Activated gamma-delta T cell treated with anti-CD3 and anti-CD28 coated beads, Interleukin-2, amount 50 U/mL, for 16 hours (primary cell): ENCODE measurements around the gene CRX.
A peak's percentile ranks its signal among the peaks of the same experiment; 100 is the strongest.
"Not testable (repeated sequence)": the region's sequence is repeated elsewhere in the genome, so short reads cannot be mapped to it uniquely, and the experiment has no call there.

Experiments
- DNase-seq: peaks from one replicate; pipeline ENCODE4 v3.0.0-alpha.2; 2020; ENCODE audit warnings: low read depth

The CRX gene

GRCh38 chr19:47803671-47804070 is 18.1 kb upstream of the CRX start:
- not testable (repeated sequence) for DNase-seq

- not testable (repeated sequence) for DNase-seq
These were observed 17.3 kb upstream of the CRX start, which contains the start of gene TPRX1 for GRCh38 chr19:47804451-47804850. Gene TPRX1 (minus strand): TSS chr19:47804551. CDS start chr19:47804539, 12 bp downstream.

- no peak for DNase-seq
These were observed 16.4 kb upstream of the CRX start for GRCh38 chr19:47805313-47805712.

- DNase-seq, result no peak
These were observed 15.3 kb upstream of the CRX start for GRCh38 chr19:47806435-47806834.

- peak; percentile 70 for DNase-seq
These were observed 8.3 kb upstream of the CRX start for GRCh38 chr19:47813304-47813994.

- DNase-seq, result no peak
These were observed 7.8 kb upstream of the CRX start for GRCh38 chr19:47813995-47814328.

- not testable (repeated sequence) for DNase-seq
These were observed 5.5 kb upstream of the CRX start for GRCh38 chr19:47816270-47816669.

GRCh38 chr19:47818221-47818620 is 3.5 kb upstream of the CRX start:
- DNase-seq, result not testable (repeated sequence)

GRCh38 chr19:47819858-47820257 is 1.9 kb upstream of the CRX start:
- DNase-seq, result no peak

GRCh38 chr19:47820410-47820809 is 1.3 kb upstream of the CRX start:
- DNase-seq, result no peak

- no peak for DNase-seq
These were observed 2.7 kb downstream of the CRX start for GRCh38 chr19:47824396-47824795.

GRCh38 chr19:47826800-47827199 is 5.1 kb downstream of the CRX start:
- DNase-seq, result no peak

GRCh38 chr19:47832723-47833122 is 11.0 kb downstream of the CRX start:
- no peak for DNase-seq

- no peak for DNase-seq
These were observed 14.3 kb downstream of the CRX start for GRCh38 chr19:47836038-47836437.

GRCh38 chr19:47839411-47839810 is 17.7 kb downstream of the CRX start:
- DNase-seq, result no peak

- no peak for DNase-seq
These were observed 18.2 kb downstream of the CRX start for GRCh38 chr19:47839913-47840312.

- no peak for DNase-seq
These were observed 21.2 kb downstream of the CRX start for GRCh38 chr19:47842941-47843340.

- DNase-seq, result no peak
These were observed 26.7 kb downstream of the CRX start for GRCh38 chr19:47848425-47848822.

GRCh38 chr19:47848823-47849473 is 27.2 kb downstream of the CRX start:
- no peak for DNase-seq

- DNase-seq, result no peak
These were observed 31.3 kb downstream of the CRX start for GRCh38 chr19:47853003-47853402.

GRCh38 chr19:47854459-47854858 is 32.7 kb downstream of the CRX start:
- no peak for DNase-seq

GRCh38 chr19:47858231-47858630 is 36.5 kb downstream of the CRX start:
- DNase-seq, result not testable (repeated sequence)

GRCh38 chr19:47858646-47859285 is 37.0 kb downstream of the CRX start, which contains the start of gene TPRX2:
Gene TPRX2 (plus strand): TSS chr19:47859235. CDS start chr19:47859247, 12 bp downstream.
- not testable (repeated sequence) for DNase-seq
